ENCODE measurements around the gene SLC25A43. TPM values are rescaled to one million over a fixed set of nuclear protein-coding genes. Genes with fewer than 3 reads are reported as not detected.
A peak's percentile ranks its signal among the peaks of the same experiment; 100 is the strongest.

Gene SLC25A43
- total RNA-seq, 4 donors from 2014 or later, result 7.9 to 18.0 (median 14.3) TPM

- no peak for TF ChIP-seq POLR2A (IDR thresholded peaks at IDR 0.05)
- TF ChIP-seq EP300 (IDR thresholded peaks at IDR 0.05), result no peak
- H3K4me3 ChIP-seq, result no peak overlapping the region
- ATAC-seq, result no peak
- no peaks in the 10 kb centered on the region for H3K27me3 ChIP-seq
- no peak overlapping the region for H3K27ac ChIP-seq
- WGBS, 2 donors (ENCODE audit: low coverage in 1 of 2), result 43 to 67% methylated on average over 2 of the region's 3 CpGs
- H3K36me3 ChIP-seq, result peaks cover 0 to 22% of the 10 kb centered on the region in 2 donors
- no peaks in the 10 kb centered on the region for H3K9me3 ChIP-seq
- peaks cover 0 to 21% (median 0%) of the 10 kb centered on the region in 3 donors for H3K4me1 ChIP-seq
Observed at GRCh38 chrX:119466970-119467369, 67.8 kb downstream of the SLC25A43 start.

- Histone ChIP-seq H3K9me3 (no peaks in the 10 kb centered on the region), H3K4me1 (peaks cover 0 to 21% (median 0%) of the 10 kb centered on the region in 3 donors), H3K36me3 (peaks cover 0 to 22% of the 10 kb centered on the region in 2 donors), H3K27me3 (no peaks in the 10 kb centered on the region), H3K27ac (peak overlapping the region in 2 of 4 donors; percentile 93 to 97), H3K4me3 (no peak overlapping the region)
- WGBS, 2 donors (ENCODE audit: low coverage in 1 of 2), result 80 to 87% methylated on average over 3 to 6 of the region's 6 CpGs
- ATAC-seq, result no peak
- TF ChIP-seq EP300 (IDR thresholded peaks at IDR 0.05) (no peak), POLR2AphosphoS5 (IDR thresholded peaks at IDR 0.05) (no peak), CTCF (IDR thresholded peaks at IDR 0.05) (no peak), POLR2A (IDR thresholded peaks at IDR 0.05) (no peak)
Observed at GRCh38 chrX:119467433-119467832, 68.3 kb downstream of the SLC25A43 start.

GRCh38 chrX:119467842-119468550, 68.9 kb downstream of the SLC25A43 start, which contains the start of gene SLC25A5:
TSS of gene SLC25A5 (plus strand) at chrX:119468444. CDS start at chrX:119468516, 72 bp downstream.
- peak within 1 kb of the TSS; percentile 93 to 100 (median 97) for H3K27ac ChIP-seq
- H3K9me3 ChIP-seq, result no peaks in the 10 kb centered on the region
- WGBS, 2 donors (ENCODE audit: low coverage in 1 of 2), result 20 to 22% methylated on average over 5 to 11 of the region's 46 CpGs
- peak; percentile 94 for ATAC-seq
- TF ChIP-seq EP300 (IDR thresholded peaks at IDR 0.05) (no peak), POLR2AphosphoS5 (IDR thresholded peaks at IDR 0.05) (peak; percentile 94), POLR2A (IDR thresholded peaks at IDR 0.05) (peak; percentile 85 to 92), CTCF (IDR thresholded peaks at IDR 0.05) (no peak)
- H3K4me1 ChIP-seq, result peaks cover 0 to 21% (median 0%) of the 10 kb centered on the region in 3 donors
- H3K36me3 ChIP-seq, result peaks cover 0 to 22% of the 10 kb centered on the region in 2 donors
- H3K4me3 ChIP-seq, result peak within 1 kb of the TSS; percentile 82 to 99
- H3K27me3 ChIP-seq, result no peaks in the 10 kb centered on the region

GRCh38 chrX:119468551-119469312, 69.6 kb downstream of the SLC25A43 start:
- H3K4me1 ChIP-seq, result peaks cover 0 to 21% (median 0%) of the 10 kb centered on the region in 3 donors
- TF ChIP-seq POLR2AphosphoS5 (IDR thresholded peaks at IDR 0.05) (peak; percentile 6), CTCF (IDR thresholded peaks at IDR 0.05) (peak; percentile 34 to 86 (median 72)), POLR2A (IDR thresholded peaks at IDR 0.05) (peak; percentile 15 to 48), EP300 (IDR thresholded peaks at IDR 0.05) (no peak)
- peak overlapping the region; percentile 93 to 100 (median 97) for H3K27ac ChIP-seq
- WGBS, 2 donors (ENCODE audit: low coverage in 1 of 2), result 31% methylated on average over 20 of the region's 78 CpGs; no CpG with 5 or more reads in 1 of the 2 donors
- peak; percentile 83 for ATAC-seq
- peaks cover 0 to 22% of the 10 kb centered on the region in 2 donors for H3K36me3 ChIP-seq
- H3K27me3 ChIP-seq, result no peaks in the 10 kb centered on the region
- H3K9me3 ChIP-seq, result no peaks in the 10 kb centered on the region
- H3K4me3 ChIP-seq, result peak overlapping the region; percentile 82 to 99

GRCh38 chrX:119469313-119469635, 70.1 kb downstream of the SLC25A43 start:
- TF ChIP-seq CTCF (IDR thresholded peaks at IDR 0.05) (no peak), POLR2AphosphoS5 (IDR thresholded peaks at IDR 0.05) (no peak), POLR2A (IDR thresholded peaks at IDR 0.05) (no peak), EP300 (IDR thresholded peaks at IDR 0.05) (no peak)
- H3K27me3 ChIP-seq, result no peaks in the 10 kb centered on the region
- WGBS, 2 donors (ENCODE audit: low coverage in 1 of 2), result 52% methylated on average over 4 of the region's 8 CpGs; no CpG with 5 or more reads in 1 of the 2 donors

More at GRCh38 chrX:119469313-119469635, 70.1 kb downstream of the SLC25A43 start:
- peak overlapping the region; percentile 82 to 99 for H3K4me3 ChIP-seq
- no peaks in the 10 kb centered on the region for H3K9me3 ChIP-seq
- peak overlapping the region; percentile 93 to 100 (median 97) for H3K27ac ChIP-seq
- H3K36me3 ChIP-seq, result peaks cover 0 to 22% of the 10 kb centered on the region in 2 donors
- H3K4me1 ChIP-seq, result peaks cover 0 to 21% (median 0%) of the 10 kb centered on the region in 3 donors
- no peak for ATAC-seq

Data from gastroesophageal sphincter (tissue), 4 donors.